NB4 (cell line): ENCODE data around the gene KCNJ14.

Experiments used
- MYC ChIP-seq: IDR thresholded peaks from 2 replicates; pipeline ENCODE4 v1.6.1; 2011; ENCODE audit warnings: low read depth, low read length
- POLR2A ChIP-seq: IDR thresholded peaks from 2 replicates; pipeline ENCODE4 v1.6.1; 2011; ENCODE audit warnings: mild to moderate bottlenecking; ENCODE audit not compliant: insufficient read length; ENCODE audit errors: extremely low read depth
- TF ChIP-seq, protein P1 (sequence below): IDR thresholded peaks from one replicate; pipeline ENCODE4 v1.5.1; 2012; ENCODE audit warnings: low read depth, low read length
- TF ChIP-seq, protein P2 (sequence below): IDR thresholded peaks from 2 replicates; pipeline ENCODE4 v1.6.1; 2011; ENCODE audit warnings: low read depth, low read length

DNA sequence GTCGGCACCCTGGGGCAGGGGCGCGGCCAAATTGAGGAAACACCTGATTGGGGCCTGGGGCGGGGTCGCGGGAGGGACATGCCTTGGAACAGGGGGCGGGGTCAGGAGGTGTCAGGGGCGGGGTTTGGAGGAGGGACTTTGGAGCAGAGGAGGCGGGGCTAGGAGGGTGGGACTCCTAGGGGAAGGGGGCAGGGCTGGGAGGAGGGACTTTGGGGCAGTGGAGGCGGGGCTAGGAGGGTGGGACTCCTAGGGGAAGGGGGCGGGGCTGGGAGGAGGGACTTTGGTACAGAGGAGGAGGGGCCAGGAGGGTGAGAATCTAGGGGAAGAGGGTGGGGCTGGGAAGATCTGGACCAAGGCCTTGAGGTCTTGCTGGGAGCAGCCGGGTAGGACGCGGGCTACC, 40.0 kb upstream of the KCNJ14 start:
- TF ChIP-seq, protein P1, sequence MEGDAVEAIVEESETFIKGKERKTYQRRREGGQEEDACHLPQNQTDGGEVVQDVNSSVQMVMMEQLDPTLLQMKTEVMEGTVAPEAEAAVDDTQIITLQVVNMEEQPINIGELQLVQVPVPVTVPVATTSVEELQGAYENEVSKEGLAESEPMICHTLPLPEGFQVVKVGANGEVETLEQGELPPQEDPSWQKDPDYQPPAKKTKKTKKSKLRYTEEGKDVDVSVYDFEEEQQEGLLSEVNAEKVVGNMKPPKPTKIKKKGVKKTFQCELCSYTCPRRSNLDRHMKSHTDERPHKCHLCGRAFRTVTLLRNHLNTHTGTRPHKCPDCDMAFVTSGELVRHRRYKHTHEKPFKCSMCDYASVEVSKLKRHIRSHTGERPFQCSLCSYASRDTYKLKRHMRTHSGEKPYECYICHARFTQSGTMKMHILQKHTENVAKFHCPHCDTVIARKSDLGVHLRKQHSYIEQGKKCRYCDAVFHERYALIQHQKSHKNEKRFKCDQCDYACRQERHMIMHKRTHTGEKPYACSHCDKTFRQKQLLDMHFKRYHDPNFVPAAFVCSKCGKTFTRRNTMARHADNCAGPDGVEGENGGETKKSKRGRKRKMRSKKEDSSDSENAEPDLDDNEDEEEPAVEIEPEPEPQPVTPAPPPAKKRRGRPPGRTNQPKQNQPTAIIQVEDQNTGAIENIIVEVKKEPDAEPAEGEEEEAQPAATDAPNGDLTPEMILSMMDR, result no peak
- TF ChIP-seq MYC (no peak), POLR2A (no peak)
- TF ChIP-seq, protein P2, sequence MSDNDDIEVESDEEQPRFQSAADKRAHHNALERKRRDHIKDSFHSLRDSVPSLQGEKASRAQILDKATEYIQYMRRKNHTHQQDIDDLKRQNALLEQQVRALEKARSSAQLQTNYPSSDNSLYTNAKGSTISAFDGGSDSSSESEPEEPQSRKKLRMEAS, result no peak
